ENCODE results near the gene ULK4. TPM values are rescaled to one million over a fixed set of nuclear protein-coding genes. Genes with fewer than 3 reads are reported as not detected.

ULK4 gene
- polyA plus RNA-seq, 1 donor from 2014 or later: 7.2 TPM

DNA sequence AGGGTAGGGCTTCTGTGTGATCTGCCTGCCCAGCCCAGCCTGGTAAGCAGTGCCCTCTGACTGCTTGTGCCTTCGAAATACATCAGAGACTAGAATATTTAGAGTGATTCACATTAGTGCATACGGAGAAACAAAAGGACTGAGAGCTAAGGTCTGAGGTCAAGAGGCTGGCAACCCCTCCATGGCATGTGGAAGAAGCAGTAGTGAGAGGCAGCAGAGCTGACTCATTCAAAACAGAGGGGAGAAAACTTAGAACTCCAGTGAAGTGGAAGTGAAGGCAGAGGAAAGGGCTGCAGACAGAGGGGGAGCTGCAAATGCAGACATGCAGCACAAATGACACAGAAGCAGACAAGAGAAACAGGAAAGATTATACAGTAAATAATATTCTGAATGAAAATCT lies 61.6 kb downstream of the ULK4 start:
- H3K4me2 ChIP-seq (ENCODE audit: low read length): no peak overlapping the region
- H3K4me3 ChIP-seq (ENCODE audit: low read length): no peak overlapping the region
- H3K36me3 ChIP-seq (ENCODE audit: insufficient read depth, low read length): no peaks in the 10 kb centered on the region
- no peak overlapping the region for H3K27ac ChIP-seq (ENCODE audit: low read length)
- no peaks in the 10 kb centered on the region for H3K79me2 ChIP-seq (replicated peaks; ENCODE audit: insufficient read depth, low read length)
- H3F3A ChIP-seq (ENCODE audit: insufficient read depth, low read length, poor library complexity, severe bottlenecking): no peaks in the 10 kb centered on the region
- no peaks in the 10 kb centered on the region for H3K27me3 ChIP-seq (ENCODE audit: insufficient read depth, low read depth, low read length)
- H4K20me1 ChIP-seq (ENCODE audit: insufficient read depth): no peaks in the 10 kb centered on the region
- H3K9me2 ChIP-seq (ENCODE audit: insufficient read depth, low read length): no peaks in the 10 kb centered on the region
- H2AFZ ChIP-seq (ENCODE audit: low read depth, low read length): no peak overlapping the region
- H3K9ac ChIP-seq (ENCODE audit: low read length): no peak overlapping the region
- TF ChIP-seq TAF1 (IDR thresholded peaks at IDR 0.05; ENCODE audit: low read depth) (no peak), EZH2 (IDR thresholded peaks at IDR 0.05; ENCODE audit: borderline replicate concordance, insufficient read depth, low read length, poor library complexity, severe bottlenecking) (no peak), SMC3 (conservative IDR thresholded peaks at IDR 0.05; ENCODE audit: poor library complexity) (no peak), MXI1 (conservative IDR thresholded peaks at IDR 0.05; ENCODE audit: poor library complexity, severe bottlenecking) (no peak), POLR2AphosphoS5 (IDR thresholded peaks at IDR 0.05) (no peak), EP300 (conservative IDR thresholded peaks at IDR 0.05; ENCODE audit: poor library complexity, severe bottlenecking) (no peak), RAD21 (conservative IDR thresholded peaks at IDR 0.05) (no peak)
- TF ChIP-seq, protein P1, sequence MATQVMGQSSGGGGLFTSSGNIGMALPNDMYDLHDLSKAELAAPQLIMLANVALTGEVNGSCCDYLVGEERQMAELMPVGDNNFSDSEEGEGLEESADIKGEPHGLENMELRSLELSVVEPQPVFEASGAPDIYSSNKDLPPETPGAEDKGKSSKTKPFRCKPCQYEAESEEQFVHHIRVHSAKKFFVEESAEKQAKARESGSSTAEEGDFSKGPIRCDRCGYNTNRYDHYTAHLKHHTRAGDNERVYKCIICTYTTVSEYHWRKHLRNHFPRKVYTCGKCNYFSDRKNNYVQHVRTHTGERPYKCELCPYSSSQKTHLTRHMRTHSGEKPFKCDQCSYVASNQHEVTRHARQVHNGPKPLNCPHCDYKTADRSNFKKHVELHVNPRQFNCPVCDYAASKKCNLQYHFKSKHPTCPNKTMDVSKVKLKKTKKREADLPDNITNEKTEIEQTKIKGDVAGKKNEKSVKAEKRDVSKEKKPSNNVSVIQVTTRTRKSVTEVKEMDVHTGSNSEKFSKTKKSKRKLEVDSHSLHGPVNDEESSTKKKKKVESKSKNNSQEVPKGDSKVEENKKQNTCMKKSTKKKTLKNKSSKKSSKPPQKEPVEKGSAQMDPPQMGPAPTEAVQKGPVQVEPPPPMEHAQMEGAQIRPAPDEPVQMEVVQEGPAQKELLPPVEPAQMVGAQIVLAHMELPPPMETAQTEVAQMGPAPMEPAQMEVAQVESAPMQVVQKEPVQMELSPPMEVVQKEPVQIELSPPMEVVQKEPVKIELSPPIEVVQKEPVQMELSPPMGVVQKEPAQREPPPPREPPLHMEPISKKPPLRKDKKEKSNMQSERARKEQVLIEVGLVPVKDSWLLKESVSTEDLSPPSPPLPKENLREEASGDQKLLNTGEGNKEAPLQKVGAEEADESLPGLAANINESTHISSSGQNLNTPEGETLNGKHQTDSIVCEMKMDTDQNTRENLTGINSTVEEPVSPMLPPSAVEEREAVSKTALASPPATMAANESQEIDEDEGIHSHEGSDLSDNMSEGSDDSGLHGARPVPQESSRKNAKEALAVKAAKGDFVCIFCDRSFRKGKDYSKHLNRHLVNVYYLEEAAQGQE (IDR thresholded peaks at IDR 0.05; ENCODE audit: borderline replicate concordance): no peak
- TF ChIP-seq, protein P2, sequence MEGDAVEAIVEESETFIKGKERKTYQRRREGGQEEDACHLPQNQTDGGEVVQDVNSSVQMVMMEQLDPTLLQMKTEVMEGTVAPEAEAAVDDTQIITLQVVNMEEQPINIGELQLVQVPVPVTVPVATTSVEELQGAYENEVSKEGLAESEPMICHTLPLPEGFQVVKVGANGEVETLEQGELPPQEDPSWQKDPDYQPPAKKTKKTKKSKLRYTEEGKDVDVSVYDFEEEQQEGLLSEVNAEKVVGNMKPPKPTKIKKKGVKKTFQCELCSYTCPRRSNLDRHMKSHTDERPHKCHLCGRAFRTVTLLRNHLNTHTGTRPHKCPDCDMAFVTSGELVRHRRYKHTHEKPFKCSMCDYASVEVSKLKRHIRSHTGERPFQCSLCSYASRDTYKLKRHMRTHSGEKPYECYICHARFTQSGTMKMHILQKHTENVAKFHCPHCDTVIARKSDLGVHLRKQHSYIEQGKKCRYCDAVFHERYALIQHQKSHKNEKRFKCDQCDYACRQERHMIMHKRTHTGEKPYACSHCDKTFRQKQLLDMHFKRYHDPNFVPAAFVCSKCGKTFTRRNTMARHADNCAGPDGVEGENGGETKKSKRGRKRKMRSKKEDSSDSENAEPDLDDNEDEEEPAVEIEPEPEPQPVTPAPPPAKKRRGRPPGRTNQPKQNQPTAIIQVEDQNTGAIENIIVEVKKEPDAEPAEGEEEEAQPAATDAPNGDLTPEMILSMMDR (IDR thresholded peaks at IDR 0.05; ENCODE audit: poor library complexity, severe bottlenecking): no peak
- no peaks in the 10 kb centered on the region for H3K9me3 ChIP-seq (ENCODE audit: low read length)

DNA sequence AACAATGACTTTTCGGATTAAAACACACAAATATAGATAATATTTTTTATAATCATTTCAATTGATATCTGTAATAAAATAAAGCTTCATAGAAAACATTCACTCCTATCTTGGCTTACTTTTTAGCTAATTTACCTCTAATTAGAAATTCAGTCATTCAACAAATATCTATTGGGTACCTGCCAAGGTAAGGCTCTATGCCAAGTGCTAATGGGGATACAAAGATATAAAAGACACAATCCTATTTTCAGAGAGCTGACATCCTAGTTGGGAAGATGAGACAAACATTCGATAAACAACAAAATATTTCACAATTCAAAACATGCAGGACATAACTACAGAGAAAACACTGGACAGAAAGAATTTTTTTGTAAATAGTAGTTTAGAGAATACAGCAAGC lies 63.3 kb downstream of the ULK4 start:
- Histone ChIP-seq H3K27me3 (ENCODE audit: insufficient read depth, low read depth, low read length) (no peaks in the 10 kb centered on the region), H4K20me1 (ENCODE audit: insufficient read depth) (no peaks in the 10 kb centered on the region), H3K36me3 (ENCODE audit: insufficient read depth, low read length) (no peaks in the 10 kb centered on the region), H3K9ac (ENCODE audit: low read length) (no peak overlapping the region), H3K4me3 (ENCODE audit: low read length) (no peak overlapping the region), H3K4me2 (ENCODE audit: low read length) (no peak overlapping the region), H3K9me2 (ENCODE audit: insufficient read depth, low read length) (no peaks in the 10 kb centered on the region), H3K9me3 (ENCODE audit: low read length) (no peaks in the 10 kb centered on the region), H3F3A (ENCODE audit: insufficient read depth, low read length, poor library complexity, severe bottlenecking) (no peaks in the 10 kb centered on the region), H2AFZ (ENCODE audit: low read depth, low read length) (no peak overlapping the region), H3K27ac (ENCODE audit: low read length) (no peak overlapping the region), H3K79me2 (replicated peaks; ENCODE audit: insufficient read depth, low read length) (no peaks in the 10 kb centered on the region)
- TF ChIP-seq POLR2AphosphoS5 (IDR thresholded peaks at IDR 0.05): no peak
- TF ChIP-seq RAD21 (conservative IDR thresholded peaks at IDR 0.05): no peak
- TF ChIP-seq EZH2 (IDR thresholded peaks at IDR 0.05; ENCODE audit: borderline replicate concordance, insufficient read depth, low read length, poor library complexity, severe bottlenecking): no peak
- no peak for TF ChIP-seq MXI1 (conservative IDR thresholded peaks at IDR 0.05; ENCODE audit: poor library complexity, severe bottlenecking)
- no peak for TF ChIP-seq TAF1 (IDR thresholded peaks at IDR 0.05; ENCODE audit: low read depth)
- TF ChIP-seq, protein P1 (IDR thresholded peaks at IDR 0.05; ENCODE audit: borderline replicate concordance): no peak
- TF ChIP-seq EP300 (conservative IDR thresholded peaks at IDR 0.05; ENCODE audit: poor library complexity, severe bottlenecking): no peak
- TF ChIP-seq, protein P2 (IDR thresholded peaks at IDR 0.05; ENCODE audit: poor library complexity, severe bottlenecking): no peak
- no peak for TF ChIP-seq SMC3 (conservative IDR thresholded peaks at IDR 0.05; ENCODE audit: poor library complexity)

Data from neural cell (in vitro differentiated cells).